Stimulated activated CD4-positive, alpha-beta T cell treated with anti-CD3 and anti-CD28 coated beads, Interleukin-2, amount 100 ng/mL, for 4 hours (primary cell): ENCODE results near the gene PPP2R2C.

ENCODE experiments used
- DNase-seq: peaks from one replicate; pipeline ENCODE4 v3.0.0-alpha.2; 2020; ENCODE audit warnings: low read depth

The PPP2R2C gene

DNA sequence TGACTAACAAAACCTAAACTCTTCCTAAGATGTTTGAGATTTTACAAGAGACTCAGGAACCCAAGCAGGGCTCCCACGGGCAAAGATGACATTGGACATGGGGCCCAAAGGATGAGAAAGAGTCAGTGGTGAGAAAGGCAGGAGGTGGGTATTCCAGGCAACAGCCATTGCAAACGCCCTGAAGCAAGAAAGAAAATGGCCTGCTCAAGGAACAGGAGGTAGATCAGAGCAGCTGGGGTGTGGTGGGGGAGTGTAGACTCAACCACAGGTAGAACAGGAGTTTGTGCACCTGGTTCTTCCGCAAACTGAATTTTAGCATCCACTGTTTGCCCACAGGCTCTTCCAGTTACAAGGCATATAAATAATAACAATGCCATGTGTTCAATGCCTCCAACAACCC is 3.3 kb downstream of the PPP2R2C start:
- DNase-seq = no peak

DNA sequence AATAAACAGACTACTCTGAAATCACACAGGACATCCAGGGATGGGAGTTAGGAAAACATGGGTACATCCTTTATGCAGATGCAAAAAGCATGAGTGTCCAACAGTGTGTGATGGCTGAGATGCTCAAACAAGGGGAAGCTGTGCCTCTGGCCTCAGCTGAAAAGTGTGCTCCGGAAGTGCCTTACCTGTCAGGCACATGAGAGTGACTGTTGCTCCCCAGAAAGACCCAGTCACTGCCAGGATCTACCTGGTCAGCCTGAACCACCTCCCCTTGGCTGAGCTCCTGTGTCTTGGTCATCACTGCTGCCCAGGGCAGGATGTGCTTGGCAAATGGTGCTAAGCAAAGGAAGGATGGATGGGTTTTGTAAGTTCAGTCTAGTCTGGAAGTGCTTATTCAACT is 4.0 kb downstream of the PPP2R2C start:
- DNase-seq = no peak

GRCh38 chr4:6467600-6467999 is 4.8 kb downstream of the PPP2R2C start:
- DNase-seq = no peak

DNA sequence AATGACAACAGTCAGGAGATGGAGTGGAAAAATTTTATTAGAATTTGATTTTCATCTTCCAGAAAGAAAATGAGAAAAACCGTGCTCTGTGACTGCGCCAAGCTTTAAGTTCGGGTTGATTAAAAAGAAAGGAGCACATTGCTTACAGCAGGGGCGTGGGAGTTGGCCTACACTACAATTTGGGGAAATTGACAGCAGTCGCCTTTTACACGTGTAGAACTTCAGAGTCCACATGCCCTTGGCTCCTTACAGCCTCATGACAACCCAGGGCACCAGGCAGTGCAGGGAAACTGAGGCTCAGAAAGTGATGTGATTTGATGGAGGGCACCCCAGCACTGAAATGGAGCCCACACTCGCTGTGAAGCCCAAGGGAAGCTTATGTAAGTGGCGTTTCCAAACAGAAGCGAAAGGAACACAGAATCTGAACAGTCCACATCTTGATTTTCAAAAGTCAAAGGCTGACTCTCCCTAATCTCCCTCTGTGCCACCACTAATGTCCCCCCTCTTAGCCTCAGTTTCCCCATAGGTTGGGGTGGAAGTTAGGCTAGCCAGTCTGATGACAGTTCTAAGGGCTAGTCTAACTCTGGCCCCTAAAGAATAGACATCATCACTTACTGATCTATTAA is 5.5 kb downstream of the PPP2R2C start:
- DNase-seq = no peak

DNA sequence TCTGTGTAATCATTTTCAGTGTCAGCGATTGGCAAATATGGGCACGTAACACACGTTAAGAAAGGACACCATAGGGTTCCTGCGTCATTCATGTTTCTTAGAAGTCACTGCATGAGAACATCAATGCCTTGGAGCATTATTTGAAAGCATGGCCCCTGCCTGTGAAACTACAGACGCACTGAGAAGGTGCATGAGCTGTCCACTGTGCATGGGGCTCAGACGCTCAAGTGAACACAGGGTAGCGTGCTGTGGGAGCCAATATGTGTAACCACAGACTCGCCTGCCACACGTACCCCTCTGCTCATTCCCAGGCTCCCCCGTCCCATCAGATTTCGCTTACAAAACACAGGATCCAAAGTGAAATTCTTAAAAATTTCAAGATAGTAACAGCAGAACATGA is 6.5 kb downstream of the PPP2R2C start:
- no peak for DNase-seq

- no peak for DNase-seq
Observed at GRCh38 chr4:6464842-6465588, 7.4 kb downstream of the PPP2R2C start.

DNA sequence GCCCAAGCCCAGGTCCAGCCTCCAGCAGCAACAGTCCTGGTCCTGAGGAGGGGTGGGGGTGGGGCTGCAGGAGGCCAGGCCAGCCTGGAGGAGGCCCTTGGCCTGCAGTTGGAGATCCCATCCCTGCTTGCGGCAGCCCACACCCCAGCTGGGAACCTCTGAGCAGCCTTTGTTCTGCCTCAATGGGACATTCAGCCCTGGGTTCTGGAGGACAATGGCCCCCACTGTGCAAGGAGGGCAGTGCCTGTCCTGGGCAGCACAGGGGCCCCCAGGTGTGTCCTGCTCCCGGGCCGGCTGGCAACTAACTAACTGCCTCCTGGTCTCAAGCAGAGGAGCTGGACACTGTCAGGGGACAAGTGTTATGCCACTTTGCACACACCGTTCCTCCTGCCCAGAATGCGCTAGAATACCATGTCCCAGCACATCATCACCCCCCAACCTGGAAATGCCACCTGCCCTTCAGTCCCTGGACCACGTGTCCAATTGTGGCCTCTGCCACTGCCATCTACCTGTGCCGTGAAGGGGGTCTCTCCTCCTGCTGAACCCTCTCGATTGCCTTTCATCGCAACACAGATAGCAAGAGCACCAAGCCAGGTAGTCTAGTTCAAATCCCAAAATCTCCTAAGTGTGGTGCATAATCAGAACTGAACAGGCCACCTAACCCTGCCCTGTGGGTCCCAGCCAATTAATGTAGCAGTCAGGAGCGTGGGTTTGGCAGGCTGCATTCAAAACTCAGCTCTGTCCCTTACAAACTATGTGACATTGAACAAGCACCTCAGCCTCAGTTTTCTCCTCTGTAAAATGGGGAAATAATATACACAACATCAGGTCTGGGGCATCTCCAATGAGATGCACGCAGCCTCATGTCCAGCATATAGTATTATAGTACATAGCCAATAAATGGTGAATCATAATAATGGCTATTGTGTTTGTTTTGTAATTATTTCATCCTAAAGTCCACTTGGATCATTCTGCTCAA is 8.8 kb downstream of the PPP2R2C start:
- DNase-seq = no peak

DNA sequence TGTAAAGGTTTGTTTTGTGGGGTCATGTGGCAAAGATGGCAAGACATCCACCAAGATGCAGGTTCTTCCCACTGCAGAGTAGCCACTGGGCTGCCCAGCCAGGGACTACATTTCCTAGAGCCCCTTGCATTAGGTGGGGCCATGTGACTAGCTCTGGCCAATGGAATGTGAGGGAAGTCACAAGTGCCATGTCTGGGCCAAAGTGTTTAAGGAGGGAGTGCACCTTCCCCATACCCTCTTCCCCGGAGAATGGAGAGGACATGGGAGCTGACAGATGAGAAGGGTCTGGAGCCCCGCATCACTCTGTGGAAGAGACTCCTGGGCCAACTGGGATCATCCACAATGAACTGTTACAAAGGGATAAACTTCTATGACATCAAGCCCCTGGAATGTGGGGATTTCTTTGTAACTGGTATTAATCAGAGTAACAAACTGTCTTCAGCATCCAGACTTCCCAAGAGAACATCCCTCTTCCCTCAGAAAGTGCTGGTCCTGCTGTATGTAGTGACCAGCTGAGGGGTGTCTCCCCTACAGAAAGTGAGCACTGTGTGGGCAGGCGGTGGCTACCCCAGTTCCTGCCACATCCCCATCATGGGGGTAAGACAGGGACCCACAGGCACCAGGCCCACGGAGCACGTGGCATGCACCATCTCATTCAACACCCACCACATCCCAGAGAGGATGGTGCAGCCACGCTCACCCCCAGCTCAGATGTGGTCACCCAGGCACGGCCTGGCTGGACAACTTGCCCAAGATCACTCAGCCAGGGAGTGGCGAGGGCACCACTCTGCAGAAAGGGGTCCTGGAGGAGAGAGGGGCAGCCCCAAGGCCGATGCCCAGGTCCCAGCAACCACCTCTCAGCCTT is 10.9 kb downstream of the PPP2R2C start:
- DNase-seq = no peak

DNA sequence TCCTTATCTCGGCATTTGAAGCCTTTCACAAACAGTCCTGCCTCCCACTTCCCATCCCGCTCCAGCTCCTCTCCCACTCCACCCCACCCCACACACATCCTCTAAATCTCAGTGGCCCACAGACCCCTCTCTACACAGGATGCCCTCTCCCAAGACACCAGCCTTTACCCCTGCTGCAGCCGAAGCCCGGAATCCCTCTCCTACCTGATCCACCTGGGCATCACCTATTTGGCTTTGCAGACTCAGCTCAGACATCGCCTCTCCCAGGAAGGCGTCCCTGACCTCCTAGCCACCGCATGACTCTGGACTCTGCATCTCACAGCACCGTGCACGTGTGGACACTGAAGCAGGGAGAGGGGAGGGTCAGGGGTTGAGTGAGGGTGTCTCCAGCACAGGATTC is 11.5 kb downstream of the PPP2R2C start:
- DNase-seq = no peak

GRCh38 chr4:6458528-6458927 is 13.9 kb downstream of the PPP2R2C start:
- no peak for DNase-seq

GRCh38 chr4:6456450-6456849 is 16.0 kb downstream of the PPP2R2C start:
- no peak for DNase-seq

- DNase-seq = no peak
Observed at GRCh38 chr4:6454112-6454910, 18.1 kb downstream of the PPP2R2C start.

DNA sequence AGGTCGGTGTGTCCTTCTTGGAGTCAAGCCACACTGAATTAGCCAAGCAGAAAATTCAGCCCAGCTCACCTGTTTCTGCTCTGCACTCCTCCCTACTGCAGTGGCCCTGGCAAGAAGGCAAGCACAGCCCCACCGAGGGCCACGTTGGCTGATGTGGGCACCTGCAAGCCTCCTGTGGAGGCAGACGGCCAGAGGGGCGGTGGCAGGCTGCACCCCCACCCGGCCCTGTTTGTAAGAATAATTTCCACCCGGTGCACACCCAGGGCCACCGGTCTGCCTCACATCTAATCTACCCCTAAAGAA is 18.8 kb downstream of the PPP2R2C start:
- no peak for DNase-seq

- DNase-seq = no peak
Observed at GRCh38 chr4:6452897-6453687, 19.3 kb downstream of the PPP2R2C start.

DNA sequence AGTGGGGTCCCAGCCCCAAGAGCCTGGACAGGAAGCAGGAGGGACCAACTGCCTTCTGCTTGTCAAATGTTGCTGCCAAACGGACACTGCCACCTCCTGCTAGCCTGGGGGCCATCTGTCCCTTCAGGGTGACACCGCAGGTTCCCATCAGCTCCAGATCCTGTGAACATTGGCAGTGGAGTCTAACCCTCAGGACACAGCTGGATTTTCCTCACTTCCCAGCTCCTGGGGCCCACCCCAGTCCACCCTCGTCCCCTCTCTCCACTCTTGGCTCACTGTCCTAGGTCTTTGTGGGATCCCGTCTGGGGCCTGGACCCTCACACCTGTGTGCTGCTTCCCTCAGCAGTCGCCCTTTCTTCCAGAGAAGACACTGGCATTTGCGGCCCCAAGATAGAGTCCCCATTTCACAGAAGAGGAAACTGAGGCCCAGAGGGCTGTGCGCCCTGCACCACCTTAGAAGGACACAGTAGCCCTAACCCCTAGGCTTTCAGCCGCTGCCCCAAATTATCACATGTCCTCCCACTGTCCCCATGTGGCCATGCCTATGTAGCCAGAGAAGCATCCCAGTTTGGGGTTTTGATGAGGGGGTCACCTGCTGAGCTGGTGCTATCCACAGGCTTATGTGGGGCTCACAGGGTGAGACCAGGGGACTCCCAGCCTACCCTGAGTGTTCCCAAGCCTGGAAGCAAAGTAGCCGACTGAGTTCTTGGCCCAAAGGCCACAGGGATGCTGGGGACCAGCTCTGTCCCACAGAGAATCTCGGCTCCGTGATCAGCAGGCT is 20.1 kb downstream of the PPP2R2C start:
- DNase-seq = no peak

GRCh38 chr4:6451309-6451708 is 21.1 kb downstream of the PPP2R2C start:
- no peak for DNase-seq

- no peak for DNase-seq
Observed at GRCh38 chr4:6450709-6451108, 21.7 kb downstream of the PPP2R2C start.

DNA sequence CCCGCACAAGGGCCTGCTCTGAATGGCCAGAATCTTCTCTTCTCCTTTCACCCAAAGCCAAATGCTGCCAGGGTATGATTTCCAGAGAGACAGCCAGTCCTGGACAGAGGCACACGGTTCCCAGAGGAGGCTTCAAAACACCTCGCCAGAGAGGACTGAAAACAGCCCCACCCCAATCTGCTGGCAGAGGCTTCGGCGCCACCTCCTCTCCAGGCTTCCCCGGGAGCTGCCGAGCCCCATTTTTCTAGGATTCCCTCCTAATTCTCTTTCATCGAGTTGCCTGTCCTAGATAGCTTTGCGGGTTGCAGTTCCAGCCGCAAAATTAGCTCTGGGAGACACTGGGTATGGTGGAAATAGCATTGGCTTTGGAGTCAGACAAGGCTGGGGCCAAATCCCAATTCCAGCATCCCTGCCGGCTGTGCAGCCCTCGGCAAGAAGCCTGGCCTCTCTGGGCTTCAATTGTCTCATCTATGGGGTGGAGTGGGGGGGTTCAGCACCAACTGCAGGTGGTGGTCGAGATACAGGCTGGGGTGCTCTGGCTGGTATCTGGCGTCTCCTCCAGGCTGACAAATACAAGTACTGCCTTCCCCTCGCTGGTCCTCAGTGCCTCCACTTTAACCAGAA is 22.6 kb downstream of the PPP2R2C start:
- DNase-seq = no peak

DNA sequence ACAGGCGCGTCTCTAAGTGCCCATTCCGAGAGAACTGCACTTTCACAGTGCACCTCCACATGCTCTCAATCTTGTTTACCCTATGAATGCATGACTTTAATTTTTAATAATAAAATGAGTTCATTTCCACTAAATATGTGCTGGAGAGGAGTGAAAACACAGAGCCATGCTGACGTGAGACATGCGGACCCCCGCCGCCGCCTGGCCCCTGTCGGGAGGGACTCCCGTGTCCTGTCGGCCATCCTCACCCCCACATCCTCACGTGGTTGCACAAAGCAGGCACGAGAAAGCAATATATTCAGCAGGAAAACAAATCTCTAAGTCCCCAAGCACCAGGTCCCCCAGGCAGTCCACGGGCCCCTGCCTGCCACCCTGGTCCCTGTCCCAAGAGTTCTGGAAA is 23.1 kb downstream of the PPP2R2C start:
- no peak for DNase-seq
